Vagina (tissue), 2 donors: ENCODE results near the gene ACSF3. TPM values are rescaled to one million over a fixed set of nuclear protein-coding genes. Genes with fewer than 3 reads are reported as not detected.

Experiments used
- DNase-seq, 2 donors: peaks; one replicate each; pipeline ENCODE4 v3.0.0-alpha.2; 2017; ENCODE audit errors: extremely low spot score in 2 of 2
- H3K27ac ChIP-seq: fragments of 200-600 bp; sonication (generic); one replicate; pipeline ENCODE4 v1.5.1; 2019
- H3K27me3 ChIP-seq: fragments of 200-600 bp; sonication (generic); one replicate; pipeline ENCODE4 v1.5.1; 2019
- H3K36me3 ChIP-seq, 2 donors: fragments of 200-600 bp; sonication (generic); one replicate each; pipeline ENCODE4 v1.5.1; 2017 to 2019
- H3K4me1 ChIP-seq: fragments of 200-600 bp; sonication (generic); one replicate; pipeline ENCODE4 v1.5.1; 2019
- H3K4me3 ChIP-seq, 2 donors: fragments of 200-600 bp; sonication (generic); 1 replicate in 1 of 2; 2 replicates in 1 of 2; pipeline ENCODE4 v1.5.1; 2016 to 2019
- H3K9me3 ChIP-seq: fragments of 200-600 bp; sonication (generic); one replicate; pipeline ENCODE4 v1.5.1; 2019
- CTCF ChIP-seq, 3 experiments: fragments of 450-650 bp in 2 of 3; fragments of 200-600 bp in 1 of 3; sonication (generic) in 1 of 3; IDR thresholded peaks; one replicate each; pipeline ENCODE4 v1.5.1; 2017 to 2019; ENCODE audit warnings: antibody characterized with exemption in 3 of 3, mild to moderate bottlenecking in 2 of 3, moderate library complexity in 2 of 3
- POLR2A ChIP-seq, 2 donors: fragments of 450-650 bp; IDR thresholded peaks; one replicate each; pipeline ENCODE4 v1.6.1; 2017; ENCODE audit warnings: antibody characterized with exemption in 2 of 2, mild to moderate bottlenecking in 2 of 2, moderate library complexity in 2 of 2
- POLR2AphosphoS5 ChIP-seq, 2 donors: sonication (generic); formaldehyde crosslinking; IDR thresholded peaks; one replicate each; pipeline ENCODE4 v1.9.0; 2017; ENCODE audit warnings: antibody characterized with exemption in 2 of 2, mild to moderate bottlenecking in 2 of 2, low read depth in 1 of 2; ENCODE audit not compliant: insufficient read depth in 1 of 2
- intact Hi-C: fragments of 100-400 bp; cut with DNase I; formaldehyde crosslinking; loops from one replicate; pipeline ENCODE4 v1.15.1; 2023
- total RNA-seq: library from RNA; depleted of rRNA; stranded (reverse); fragments of >200 nt; gene quantifications from one replicate; pipeline ENCODE4 v1.2.3, GENCODE V29; 2016

The ACSF3 gene
- total RNA-seq, 1 donor from 2014 or later: 23.3 TPM

DNA sequence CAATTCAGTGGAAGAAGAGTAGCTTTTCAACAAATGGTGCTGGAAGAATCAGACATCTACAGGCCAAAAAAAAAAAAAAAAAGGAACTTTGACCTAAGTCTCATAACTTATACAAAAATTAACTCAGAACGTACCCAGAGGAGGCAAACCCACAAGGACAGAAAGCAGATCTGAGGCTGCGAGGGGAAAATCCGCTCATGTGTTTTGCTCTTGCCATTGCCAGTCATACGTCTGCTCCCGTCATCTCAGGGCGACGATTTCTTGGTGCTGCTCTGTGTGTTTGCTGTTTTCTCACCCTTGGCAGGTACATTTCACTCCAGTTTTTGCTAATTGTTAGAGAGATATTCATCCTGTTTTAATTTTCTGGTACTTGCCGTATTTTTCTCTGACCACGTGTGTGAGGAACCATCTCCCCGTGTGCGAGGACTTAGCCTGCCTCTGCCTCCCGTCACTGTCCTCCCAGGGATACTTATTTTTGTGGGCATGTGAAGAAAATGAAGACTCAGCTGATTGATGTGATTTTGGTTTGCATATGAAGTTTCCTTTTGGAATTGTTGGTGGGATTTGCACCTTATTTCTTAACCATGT is 33.4 kb upstream of the ACSF3 start:
- Histone ChIP-seq H3K36me3 (no peaks in the 10 kb centered on the region), H3K9me3 (no peaks in the 10 kb centered on the region), H3K4me3 (no peak overlapping the region), H3K27ac (no peak overlapping the region), H3K27me3 (no peaks in the 10 kb centered on the region), H3K4me1 (no peaks in the 10 kb centered on the region)
- intact Hi-C loops: no loop called here
- TF ChIP-seq POLR2A (IDR thresholded peaks at IDR 0.05) (no peak), POLR2AphosphoS5 (IDR thresholded peaks at IDR 0.05; ENCODE audit: insufficient read depth in 1 of 2, low read depth in 1 of 2) (no peak), CTCF (IDR thresholded peaks at IDR 0.05) (no peak)
- DNase-seq: no peak

DNA sequence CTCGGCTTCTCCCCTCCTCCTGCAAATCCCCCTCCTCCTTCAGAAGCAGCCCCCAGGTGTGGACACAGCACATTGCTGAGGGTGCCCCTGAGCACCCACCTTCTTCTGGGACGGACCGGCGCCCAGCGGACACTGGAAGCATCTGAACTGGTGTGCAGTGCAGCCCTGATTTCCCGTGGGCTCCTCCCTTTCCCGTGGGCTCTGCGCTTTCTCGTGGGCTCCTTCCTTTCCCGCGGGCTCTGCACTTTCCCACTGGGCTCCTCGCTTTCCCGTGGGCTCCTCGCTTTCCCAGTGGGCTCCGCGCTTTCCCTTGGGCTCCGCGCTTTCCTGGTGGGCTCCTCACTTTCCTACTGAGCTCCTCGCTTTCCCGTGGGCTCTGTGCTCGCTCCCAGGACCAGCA is 32.6 kb upstream of the ACSF3 start:
- no peaks in the 10 kb centered on the region for H3K9me3 ChIP-seq
- no peaks in the 10 kb centered on the region for H3K4me1 ChIP-seq
- H3K27ac ChIP-seq: no peak overlapping the region
- intact Hi-C loops: no loop called here
- DNase-seq: no peak
- H3K27me3 ChIP-seq: no peaks in the 10 kb centered on the region
- H3K4me3 ChIP-seq: no peak overlapping the region
- TF ChIP-seq POLR2AphosphoS5 (IDR thresholded peaks at IDR 0.05; ENCODE audit: insufficient read depth in 1 of 2, low read depth in 1 of 2) (no peak), CTCF (IDR thresholded peaks at IDR 0.05) (no peak), POLR2A (IDR thresholded peaks at IDR 0.05) (no peak)
- no peaks in the 10 kb centered on the region for H3K36me3 ChIP-seq

DNA sequence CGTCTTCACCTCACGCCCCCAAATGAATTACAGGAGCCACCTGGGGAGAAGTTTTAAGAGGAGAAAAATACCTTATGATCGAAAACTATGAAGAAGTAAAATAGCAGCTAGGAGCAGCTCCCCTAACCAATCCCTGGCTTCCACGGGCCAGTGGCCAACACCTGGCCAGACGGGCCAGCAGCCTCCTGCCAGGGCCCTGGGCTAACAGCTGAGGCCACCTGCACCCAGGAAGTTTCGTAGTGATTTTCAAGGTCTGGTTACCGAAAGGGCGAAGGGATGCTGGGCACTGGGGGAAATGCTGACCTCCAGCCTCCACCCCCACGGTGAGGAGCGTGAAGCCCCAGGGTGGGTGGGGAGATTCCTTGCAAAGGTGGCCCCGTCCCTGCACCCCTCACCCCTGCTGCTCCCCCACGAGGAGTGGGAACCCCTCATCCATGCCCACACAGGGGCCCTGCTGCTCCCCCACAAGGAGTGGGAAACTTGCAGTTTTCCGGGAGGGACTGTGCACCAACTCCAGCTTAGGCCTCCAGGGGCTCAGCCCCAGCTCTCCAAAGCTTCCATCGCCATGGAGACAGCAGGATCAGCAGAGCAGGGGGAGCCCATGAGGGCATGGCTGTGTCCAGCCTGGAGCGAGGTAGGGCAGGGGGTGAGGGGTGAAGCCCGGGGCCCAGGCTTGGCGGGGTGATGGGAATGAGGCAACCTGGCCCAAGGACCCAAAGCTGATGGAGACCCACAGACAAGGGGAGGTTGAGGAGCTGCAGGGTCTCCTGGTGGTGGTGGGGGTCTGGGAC is 31.9 kb upstream of the ACSF3 start:
- H3K27ac ChIP-seq: no peak overlapping the region
- H3K4me3 ChIP-seq: no peak overlapping the region
- TF ChIP-seq POLR2A (IDR thresholded peaks at IDR 0.05): no peak
- no peak for TF ChIP-seq POLR2AphosphoS5 (IDR thresholded peaks at IDR 0.05; ENCODE audit: insufficient read depth in 1 of 2, low read depth in 1 of 2)
- no peak for TF ChIP-seq CTCF (IDR thresholded peaks at IDR 0.05)
- intact Hi-C loops: no loop called here
- no peaks in the 10 kb centered on the region for H3K9me3 ChIP-seq
- no peaks in the 10 kb centered on the region for H3K27me3 ChIP-seq
- no peaks in the 10 kb centered on the region for H3K4me1 ChIP-seq
- DNase-seq: no peak
- H3K36me3 ChIP-seq: no peaks in the 10 kb centered on the region

GRCh38 chr16:89062389-89063345 is 31.0 kb upstream of the ACSF3 start:
- Histone ChIP-seq H3K27ac (no peak overlapping the region), H3K9me3 (no peaks in the 10 kb centered on the region), H3K4me1 (no peaks in the 10 kb centered on the region), H3K36me3 (no peaks in the 10 kb centered on the region), H3K4me3 (no peak overlapping the region), H3K27me3 (no peaks in the 10 kb centered on the region)
- no peak for DNase-seq
- TF ChIP-seq CTCF (IDR thresholded peaks at IDR 0.05) (no peak), POLR2A (IDR thresholded peaks at IDR 0.05) (no peak), POLR2AphosphoS5 (IDR thresholded peaks at IDR 0.05; ENCODE audit: insufficient read depth in 1 of 2, low read depth in 1 of 2) (no peak)
- intact Hi-C loops: no loop called here
